BE2C (cell line): Measurements from ENCODE around the gene NAA80.

Experiments used
- DNase-seq: peaks from one replicate; pipeline ENCODE4 v3.0.0-alpha.2; 2020
- H3K27me3 ChIP-seq: fragments of 250-450 bp; sonication (Bioruptor Pico); 2 replicates; pipeline ENCODE4 v1.5.1; 2020; ENCODE audit warnings: mild to moderate bottlenecking
- H3K36me3 ChIP-seq: fragments of 250-450 bp; sonication (Bioruptor Pico); 2 replicates; pipeline ENCODE4 v1.5.1; 2020; ENCODE audit warnings: mild to moderate bottlenecking
- H3K4me1 ChIP-seq: fragments of 250-450 bp; sonication (Bioruptor Pico); 2 replicates; pipeline ENCODE4 v1.5.1; 2020
- H3K4me3 ChIP-seq: 2 replicates; pipeline ENCODE4 v1.5.1; 2011; ENCODE audit warnings: low read depth, low read length
- H3K9me3 ChIP-seq: fragments of 250-450 bp; sonication (Bioruptor Pico); 2 replicates; pipeline ENCODE4 v1.5.1; 2020
- TF ChIP-seq, protein P1 (sequence below): IDR thresholded peaks from 2 replicates; pipeline ENCODE4 v1.5.1; 2012; ENCODE audit warnings: mild to moderate bottlenecking, low read depth, low read length

Gene NAA80

DNA sequence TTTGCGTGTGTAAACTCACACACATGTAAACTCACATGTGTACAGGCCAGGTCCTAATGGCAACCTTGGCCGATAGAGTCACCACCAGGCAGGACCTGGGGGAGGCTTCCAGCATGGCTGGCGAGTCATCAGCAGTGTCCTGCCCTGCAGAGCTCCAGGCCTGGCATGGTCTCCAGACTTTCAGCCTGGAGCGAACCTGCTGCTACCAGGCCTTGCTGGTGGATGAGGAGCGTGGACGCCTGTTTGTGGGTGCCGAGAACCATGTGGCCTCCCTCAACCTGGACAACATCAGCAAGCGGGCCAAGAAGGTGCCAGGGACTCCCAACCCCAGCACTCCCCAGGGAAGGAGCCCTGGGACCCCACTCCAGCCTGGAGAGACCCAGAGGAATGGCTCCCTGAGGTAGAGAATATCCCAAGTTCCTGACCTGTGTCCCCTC is 29.2 kb downstream of the NAA80 start:
- no peak for DNase-seq
- TF ChIP-seq, protein P1, sequence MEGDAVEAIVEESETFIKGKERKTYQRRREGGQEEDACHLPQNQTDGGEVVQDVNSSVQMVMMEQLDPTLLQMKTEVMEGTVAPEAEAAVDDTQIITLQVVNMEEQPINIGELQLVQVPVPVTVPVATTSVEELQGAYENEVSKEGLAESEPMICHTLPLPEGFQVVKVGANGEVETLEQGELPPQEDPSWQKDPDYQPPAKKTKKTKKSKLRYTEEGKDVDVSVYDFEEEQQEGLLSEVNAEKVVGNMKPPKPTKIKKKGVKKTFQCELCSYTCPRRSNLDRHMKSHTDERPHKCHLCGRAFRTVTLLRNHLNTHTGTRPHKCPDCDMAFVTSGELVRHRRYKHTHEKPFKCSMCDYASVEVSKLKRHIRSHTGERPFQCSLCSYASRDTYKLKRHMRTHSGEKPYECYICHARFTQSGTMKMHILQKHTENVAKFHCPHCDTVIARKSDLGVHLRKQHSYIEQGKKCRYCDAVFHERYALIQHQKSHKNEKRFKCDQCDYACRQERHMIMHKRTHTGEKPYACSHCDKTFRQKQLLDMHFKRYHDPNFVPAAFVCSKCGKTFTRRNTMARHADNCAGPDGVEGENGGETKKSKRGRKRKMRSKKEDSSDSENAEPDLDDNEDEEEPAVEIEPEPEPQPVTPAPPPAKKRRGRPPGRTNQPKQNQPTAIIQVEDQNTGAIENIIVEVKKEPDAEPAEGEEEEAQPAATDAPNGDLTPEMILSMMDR: no peak
- Histone ChIP-seq H3K27me3 (peaks cover 21% of the 10 kb centered on the region), H3K9me3 (no peaks in the 10 kb centered on the region), H3K36me3 (no peaks in the 10 kb centered on the region), H3K4me1 (no peaks in the 10 kb centered on the region), H3K4me3 (no peak overlapping the region)

DNA sequence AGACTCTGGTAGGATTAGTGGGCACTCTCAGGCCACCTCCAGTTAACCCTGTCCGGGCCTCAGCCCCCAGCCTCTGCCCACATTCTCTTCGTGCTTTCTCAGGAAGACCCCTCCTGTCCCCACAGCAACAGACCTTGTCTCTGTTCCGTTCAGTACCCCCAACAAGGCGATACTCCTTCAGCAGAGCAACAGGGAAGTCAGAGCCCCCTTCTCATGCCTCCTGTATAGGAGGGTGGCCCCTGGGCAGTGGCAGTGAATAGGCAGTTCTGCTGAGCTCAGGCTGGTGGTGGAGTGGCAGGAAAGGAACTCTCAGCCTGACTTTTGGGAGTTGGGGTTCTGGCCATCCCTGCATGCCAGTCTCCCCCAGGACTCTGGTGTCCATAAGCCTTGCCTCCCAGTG is 29.7 kb downstream of the NAA80 start:
- TF ChIP-seq, protein P1: no peak
- Histone ChIP-seq H3K27me3 (peaks cover 15% of the 10 kb centered on the region), H3K9me3 (no peaks in the 10 kb centered on the region), H3K4me3 (no peak overlapping the region), H3K36me3 (no peaks in the 10 kb centered on the region), H3K4me1 (no peaks in the 10 kb centered on the region)
- no peak for DNase-seq

DNA sequence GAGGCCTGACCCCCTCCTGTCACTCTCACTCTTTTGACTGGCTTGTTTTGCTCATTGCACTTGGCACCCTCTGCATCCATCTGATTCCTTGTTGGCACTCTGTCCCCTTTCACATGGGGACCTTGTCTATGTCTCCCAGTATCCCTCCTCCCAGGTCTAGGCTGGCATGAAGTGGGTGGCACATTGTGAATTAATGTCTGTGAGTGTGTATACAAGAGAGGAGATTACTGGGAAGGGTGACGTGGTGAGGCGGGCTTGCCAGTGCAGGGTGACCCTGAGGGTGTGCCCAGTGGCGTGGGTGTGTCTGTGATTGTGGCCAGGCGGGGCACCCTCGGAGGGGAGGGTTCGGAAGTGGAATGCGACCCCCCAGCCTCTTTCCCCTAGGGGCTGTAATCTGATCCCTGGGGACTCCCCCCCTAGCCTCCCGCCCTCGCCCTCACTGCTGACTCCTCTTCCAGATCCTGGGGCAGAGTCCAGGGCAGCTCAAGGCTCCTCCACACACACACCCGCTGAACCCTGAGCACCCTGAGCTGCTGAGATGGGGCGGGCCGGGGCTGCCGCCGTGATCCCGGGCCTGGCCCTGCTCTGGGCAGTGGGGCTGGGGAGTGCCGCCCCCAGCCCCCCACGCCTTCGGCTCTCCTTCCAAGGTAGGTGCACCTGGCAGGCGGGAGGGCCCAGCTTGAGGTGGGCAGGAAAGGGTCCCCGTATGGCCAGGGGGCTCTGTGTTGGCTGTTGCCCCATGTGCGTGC is 30.3 kb downstream of the NAA80 start, which contains the start of gene SEMA3B:
Gene SEMA3B (plus strand): TSS at position 445 of the 749 bp plus-strand sequence. CDS start 94 bp downstream, at position 539.
- H3K36me3 ChIP-seq: no peaks in the 10 kb centered on the region
- H3K4me3 ChIP-seq: no peak within 1 kb of the TSS
- no peaks in the 10 kb centered on the region for H3K9me3 ChIP-seq
- H3K4me1 ChIP-seq: no peaks in the 10 kb centered on the region
- TF ChIP-seq, protein P1: no peak
- H3K27me3 ChIP-seq: peaks cover 9% of the 10 kb centered on the region
- DNase-seq: no peak

DNA sequence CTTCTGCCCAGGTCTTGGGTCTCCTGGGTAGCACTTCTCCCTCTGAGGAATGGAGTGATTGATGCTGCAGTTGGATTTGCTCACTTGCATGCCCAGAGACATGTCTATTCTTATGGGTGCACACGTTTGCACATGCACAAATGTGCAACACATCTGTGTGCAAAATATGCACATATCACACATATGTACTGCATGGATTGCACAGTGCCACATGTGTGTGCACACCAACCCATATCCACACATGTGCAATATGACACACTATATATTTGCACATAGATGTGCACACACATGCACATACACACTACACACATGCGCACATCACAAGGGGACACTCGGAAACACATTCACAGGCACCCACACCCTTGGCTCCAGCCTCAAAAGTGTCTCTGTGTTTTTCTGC is 30.9 kb downstream of the NAA80 start:
- DNase-seq: no peak
- H3K27me3 ChIP-seq: peaks cover 3% of the 10 kb centered on the region
- no peaks in the 10 kb centered on the region for H3K9me3 ChIP-seq
- no peaks in the 10 kb centered on the region for H3K4me1 ChIP-seq
- no peak overlapping the region for H3K4me3 ChIP-seq
- no peaks in the 10 kb centered on the region for H3K36me3 ChIP-seq
- TF ChIP-seq, protein P1: no peak

DNA sequence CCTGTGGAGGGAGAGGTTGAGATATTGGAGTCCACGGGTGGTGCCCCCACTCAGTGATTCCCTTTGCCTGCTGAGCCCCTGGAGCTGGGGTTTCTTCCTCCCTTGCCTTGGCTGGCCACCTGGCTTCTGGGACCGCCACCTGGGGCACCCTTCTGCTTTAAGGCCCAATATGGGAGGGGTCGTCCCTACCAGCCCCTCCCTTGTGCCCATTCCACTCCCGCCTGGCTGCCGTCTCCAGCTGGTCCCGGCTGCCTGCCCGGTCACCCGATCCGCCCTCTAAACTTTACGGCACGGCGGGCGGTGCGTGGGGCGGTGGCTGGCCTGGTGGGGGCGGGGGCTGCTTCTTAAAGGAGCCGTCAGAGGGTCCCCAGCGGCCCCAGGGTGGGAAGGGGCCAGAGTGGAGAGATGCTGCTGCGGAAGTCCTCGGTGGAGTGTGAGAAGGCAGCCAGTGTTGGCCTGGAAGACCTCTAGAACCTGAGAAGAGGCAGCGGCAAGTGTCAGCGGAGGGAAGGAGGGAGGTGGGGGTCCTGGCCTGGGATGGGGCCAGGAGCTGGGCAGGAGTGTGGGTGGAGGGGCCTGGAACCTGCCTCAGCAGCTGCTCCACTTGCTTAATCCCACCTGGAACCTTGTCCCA is 31.8 kb downstream of the NAA80 start:
- Histone ChIP-seq H3K27me3 (no peaks in the 10 kb centered on the region), H3K36me3 (no peaks in the 10 kb centered on the region), H3K4me1 (no peaks in the 10 kb centered on the region), H3K4me3 (no peak overlapping the region), H3K9me3 (no peaks in the 10 kb centered on the region)
- DNase-seq: no peak
- TF ChIP-seq, protein P1: no peak

DNA sequence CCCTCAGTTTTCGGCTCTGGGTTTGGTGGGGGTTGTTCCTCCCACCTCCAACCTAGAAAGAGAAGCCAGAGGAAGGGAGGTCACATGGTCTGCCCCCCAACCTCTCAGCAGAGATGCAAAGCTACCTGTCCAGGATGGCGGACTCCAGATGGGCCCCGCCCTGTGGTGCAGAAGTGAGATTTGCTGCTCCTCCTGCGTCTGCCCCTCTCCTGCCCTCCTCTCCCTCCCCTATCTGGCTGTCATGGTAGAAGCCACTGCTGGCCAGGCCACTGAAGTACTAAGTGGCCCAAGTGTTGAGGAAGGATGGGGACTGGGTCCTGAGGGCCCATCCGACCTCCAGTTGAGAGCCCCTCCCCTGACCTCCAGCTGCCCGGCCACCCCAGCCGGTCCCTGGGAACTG is 32.4 kb downstream of the NAA80 start:
- TF ChIP-seq, protein P1: no peak
- Histone ChIP-seq H3K36me3 (no peaks in the 10 kb centered on the region), H3K4me1 (no peaks in the 10 kb centered on the region), H3K4me3 (no peak overlapping the region), H3K9me3 (no peaks in the 10 kb centered on the region), H3K27me3 (no peaks in the 10 kb centered on the region)
- no peak for DNase-seq
